ENCODE measurements around the gene EFNB3.

The EFNB3 gene

GRCh38 chr17:7701681-7702080, 3.3 kb upstream of the EFNB3 start:
- no peak for DNase-seq

- no peak for DNase-seq
Observed at GRCh38 chr17:7702776-7703175, 2.2 kb upstream of the EFNB3 start.

DNA sequence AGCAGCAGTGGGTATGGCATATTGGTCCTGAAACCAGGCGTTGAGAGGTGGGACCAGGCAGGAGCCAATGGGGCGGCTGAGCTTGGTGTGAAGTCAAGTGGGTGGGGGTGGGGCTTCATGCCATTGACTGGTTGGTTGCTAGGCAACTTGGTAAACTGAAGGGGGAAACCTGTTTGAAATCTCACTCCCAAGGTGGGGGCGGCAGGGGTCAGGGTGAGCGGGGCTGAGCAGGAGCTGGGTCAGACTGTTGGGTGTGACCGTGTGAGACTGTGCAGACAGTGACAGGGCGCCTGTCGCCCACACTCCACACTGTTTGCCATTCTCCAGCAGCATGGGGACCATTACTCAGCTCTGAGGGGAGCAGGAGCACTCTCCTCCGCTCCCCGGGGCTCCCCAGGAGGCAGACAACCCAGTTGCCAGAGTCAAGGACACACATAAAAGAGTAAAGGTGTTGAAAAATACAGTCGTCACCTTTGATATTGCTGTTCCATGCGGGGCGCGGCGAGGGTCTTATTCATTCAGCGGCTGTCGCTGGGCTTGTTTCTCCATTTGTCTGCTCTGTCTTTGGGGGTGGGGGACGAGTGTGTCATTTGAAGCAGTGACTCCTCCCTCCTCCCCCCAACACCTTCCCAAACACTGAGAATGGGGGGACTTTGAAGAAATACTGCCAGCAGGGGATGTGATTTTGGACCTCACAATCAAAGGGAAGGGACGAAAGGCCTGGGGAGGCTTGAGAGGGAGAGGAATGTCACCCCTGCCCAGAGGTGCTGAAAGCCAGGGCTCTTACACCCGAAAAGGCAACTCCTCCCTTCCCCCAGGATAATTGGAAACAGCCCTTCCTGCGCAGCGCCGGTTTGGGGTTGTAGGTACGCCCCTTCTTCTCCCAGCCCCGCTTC, 1.2 kb upstream of the EFNB3 start:
- DNase-seq, result no peak

DNA sequence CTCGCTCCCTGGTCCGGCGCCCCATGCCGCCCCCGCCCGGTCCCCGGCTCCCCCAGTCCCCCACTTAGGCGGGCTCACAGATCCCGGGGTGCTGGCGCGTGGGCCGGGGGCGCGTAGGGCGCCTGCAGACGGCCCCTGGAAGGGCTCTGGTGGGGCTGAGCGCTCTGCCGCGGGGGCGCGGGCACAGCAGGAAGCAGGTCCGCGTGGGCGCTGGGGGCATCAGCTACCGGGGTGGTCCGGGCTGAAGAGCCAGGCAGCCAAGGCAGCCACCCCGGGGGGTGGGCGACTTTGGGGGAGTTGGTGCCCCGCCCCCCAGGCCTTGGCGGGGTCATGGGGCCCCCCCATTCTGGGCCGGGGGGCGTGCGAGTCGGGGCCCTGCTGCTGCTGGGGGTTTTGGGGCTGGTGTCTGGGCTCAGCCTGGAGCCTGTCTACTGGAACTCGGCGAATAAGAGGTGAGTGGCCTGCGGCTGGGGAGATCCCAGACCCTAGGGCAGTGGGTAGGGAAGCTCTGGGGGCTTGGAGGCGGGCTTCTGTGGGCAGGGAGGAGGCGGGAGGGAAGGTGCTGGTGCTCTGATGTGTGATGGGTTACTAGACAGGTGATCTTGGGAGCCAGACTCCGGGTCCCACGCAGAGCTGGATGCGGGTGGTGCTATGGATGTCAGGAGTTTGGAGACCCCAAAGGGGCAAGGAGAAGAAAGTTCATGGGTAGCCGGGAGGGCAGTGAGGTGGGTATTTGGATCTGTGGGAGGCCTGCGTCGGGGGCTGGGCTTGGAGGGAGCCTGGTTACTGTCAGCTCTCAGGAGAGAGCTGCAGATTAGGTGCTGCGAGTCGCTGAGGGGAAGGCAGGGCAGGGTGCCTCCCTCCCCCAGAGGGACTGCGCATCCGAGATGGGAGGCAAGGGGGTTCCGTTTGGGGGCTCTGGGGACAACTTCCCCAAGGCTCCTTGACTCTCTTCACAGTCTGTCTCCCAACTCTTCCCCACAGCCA, 560 bp downstream of the EFNB3 start:
- no peak for DNase-seq

DNA sequence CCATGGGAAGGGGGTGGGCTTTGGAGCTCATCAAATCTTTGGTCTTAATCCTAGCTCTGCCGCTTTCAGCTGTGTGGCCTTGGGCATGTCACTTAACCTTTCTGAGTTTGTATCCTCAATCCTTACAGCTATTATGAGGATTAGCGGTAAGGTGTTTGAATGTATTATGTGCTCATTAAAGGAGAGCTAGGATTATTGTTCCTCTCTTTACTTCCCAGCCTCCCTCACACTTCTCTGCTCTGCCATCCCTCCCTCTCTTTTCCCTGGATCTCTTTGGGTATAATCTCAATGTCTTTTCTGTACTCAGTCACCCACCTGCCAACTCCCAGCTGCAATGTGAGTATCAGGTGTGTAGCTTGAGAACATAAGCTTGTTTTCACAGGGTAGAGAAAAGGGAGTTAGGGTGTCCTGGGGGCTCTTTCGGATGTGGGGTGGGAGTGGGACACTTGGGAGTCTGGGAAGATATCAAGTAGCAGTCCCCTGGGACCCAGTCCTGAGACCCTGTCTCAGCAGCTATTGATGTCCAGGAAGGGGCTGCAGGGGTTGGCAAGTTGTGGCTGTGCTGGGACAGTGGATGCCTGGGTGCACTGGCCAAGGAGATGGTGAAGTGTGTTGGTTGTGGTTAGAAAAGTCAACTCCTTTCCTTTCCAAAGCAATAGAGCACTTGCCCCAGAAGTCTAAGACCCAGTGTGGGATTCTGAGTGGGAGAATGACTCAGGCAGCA, 1.8 kb downstream of the EFNB3 start:
- no peak for DNase-seq

- DNase-seq, result no peak
Observed at GRCh38 chr17:7707446-7707845, 2.4 kb downstream of the EFNB3 start.

- no peak for DNase-seq
Observed at GRCh38 chr17:7707858-7708750, 3.1 kb downstream of the EFNB3 start.

- DNase-seq, result no peak
Observed at GRCh38 chr17:7709031-7709430, 4.0 kb downstream of the EFNB3 start.

DNA sequence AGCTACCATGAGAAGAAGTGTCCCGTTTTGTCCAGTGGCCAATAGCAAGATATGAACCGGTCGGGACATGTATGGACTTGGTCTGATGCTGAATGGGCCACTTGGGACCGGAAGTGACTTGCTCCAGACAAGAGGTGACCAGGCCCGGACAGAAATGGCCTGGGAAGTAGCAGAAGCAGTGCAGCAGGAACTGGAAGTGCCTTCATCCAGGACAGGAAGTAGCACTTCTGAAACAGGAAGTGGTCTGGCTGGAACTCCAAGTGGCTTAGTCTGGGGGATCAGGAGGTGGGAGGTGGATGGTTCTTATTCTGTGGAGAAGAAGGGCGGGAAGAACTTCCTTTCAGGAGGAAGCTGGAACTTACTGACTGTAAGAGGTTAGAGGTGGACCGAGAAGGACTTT, 5.3 kb downstream of the EFNB3 start:
- DNase-seq, result no peak

GRCh38 chr17:7711051-7711755, 6.2 kb downstream of the EFNB3 start:
- DNase-seq, result no peak

DNA sequence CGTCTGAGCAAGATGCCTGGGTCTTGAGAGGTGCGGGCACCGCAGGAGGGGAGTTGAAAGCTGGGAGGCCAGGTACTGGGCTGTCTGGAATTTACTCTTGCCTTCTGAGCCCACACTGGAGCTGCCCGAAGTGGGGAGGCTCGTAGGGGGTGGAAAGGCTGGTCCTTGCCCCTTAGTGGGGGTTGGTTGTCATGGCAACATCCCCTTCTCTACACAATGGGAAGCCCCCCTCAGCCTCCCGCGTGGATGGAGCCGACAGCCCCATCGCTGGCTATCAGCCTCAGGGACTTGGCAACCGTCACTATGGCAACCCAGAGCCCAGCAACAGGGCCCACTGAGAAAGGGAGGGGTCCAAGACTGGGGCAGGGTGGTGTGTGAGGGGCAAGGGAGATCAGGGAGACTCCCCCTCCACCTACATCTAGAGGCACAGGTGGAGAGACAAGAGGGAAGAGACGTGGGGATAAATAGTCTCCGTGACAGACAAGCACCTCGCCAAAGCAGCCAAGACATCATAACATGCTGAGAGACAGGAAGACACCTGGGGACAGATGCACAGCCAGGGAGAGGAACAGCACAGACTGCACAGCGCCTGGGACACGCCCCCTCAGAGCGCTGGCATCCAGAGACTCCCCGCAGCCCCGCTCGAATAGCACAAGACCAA, 7.2 kb downstream of the EFNB3 start:
- DNase-seq, result peak; percentile 33

DNA sequence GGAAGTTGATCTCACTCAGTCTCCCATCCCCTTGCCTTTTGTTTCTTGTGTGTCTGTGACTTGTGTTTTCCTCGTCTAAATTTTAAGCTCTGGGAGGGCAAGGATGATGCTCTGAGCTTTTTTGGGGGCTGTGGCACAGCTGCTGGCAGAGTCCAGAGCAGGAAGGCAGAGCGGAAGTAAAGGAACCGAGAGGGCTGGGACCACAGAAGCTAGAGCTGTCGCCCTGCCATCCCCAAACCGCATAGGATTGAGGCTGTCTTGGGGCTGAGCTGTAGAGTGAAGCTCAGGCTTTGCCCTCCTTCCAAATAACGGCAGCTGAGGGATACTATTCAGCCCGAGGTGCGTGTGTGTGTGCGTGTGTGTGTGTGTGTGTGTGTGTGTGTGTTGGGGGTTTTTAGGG, 8.8 kb downstream of the EFNB3 start:
- DNase-seq, result no peak

- no peak for DNase-seq
Observed at GRCh38 chr17:7714721-7715594, 10.0 kb downstream of the EFNB3 start.

GRCh38 chr17:7715936-7716886, 11.2 kb downstream of the EFNB3 start:
- DNase-seq, result no peak

DNA sequence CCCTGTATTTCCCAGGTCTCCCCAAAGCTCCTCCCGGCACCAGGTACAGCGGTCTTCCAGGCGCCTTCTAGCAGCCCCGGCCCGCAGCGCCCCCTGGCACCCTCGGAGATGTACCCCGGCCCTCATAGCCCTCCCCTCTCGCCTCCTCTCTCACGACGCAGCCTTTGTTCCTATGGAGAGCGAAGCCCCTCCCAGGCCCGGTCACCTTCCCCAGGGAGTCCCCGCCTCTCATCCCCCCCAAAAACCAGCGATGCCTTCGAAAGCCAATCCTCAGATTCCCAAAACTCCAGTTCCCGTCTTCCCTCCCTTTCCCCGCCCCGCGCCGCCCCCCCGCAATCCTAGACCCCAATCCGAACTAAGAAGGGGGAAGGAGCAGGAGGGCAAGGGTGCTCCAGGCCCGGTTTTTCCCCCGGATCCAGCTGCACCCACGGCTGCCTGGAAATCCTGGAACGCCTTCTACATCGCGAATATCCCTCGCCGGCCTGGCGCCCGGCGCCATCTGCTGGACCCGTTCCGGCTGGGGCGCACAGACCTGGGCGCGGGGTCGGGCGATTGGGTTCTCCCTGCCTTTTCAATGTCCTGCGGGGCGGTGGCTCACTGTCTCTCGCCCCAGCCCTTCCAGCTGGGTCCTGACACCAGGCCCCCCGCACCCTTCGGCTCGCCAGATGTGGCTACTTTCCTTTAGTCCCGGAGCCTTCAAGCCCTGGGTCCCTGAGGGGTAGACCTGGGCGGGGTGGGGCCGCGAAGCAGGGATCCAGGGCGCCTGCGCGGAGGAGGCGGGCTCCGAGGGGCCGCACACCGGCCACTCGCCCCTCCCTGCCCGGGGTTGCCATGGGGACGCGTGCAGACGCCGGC, 12.1 kb downstream of the EFNB3 start, which contains the start of gene DNAH2:
Gene DNAH2, plus strand, starts transcription at position 844 of the 855 bp plus-strand sequence. CDS start 1,991 bp downstream, outside the sequence.
- no peak for DNase-seq

DNA sequence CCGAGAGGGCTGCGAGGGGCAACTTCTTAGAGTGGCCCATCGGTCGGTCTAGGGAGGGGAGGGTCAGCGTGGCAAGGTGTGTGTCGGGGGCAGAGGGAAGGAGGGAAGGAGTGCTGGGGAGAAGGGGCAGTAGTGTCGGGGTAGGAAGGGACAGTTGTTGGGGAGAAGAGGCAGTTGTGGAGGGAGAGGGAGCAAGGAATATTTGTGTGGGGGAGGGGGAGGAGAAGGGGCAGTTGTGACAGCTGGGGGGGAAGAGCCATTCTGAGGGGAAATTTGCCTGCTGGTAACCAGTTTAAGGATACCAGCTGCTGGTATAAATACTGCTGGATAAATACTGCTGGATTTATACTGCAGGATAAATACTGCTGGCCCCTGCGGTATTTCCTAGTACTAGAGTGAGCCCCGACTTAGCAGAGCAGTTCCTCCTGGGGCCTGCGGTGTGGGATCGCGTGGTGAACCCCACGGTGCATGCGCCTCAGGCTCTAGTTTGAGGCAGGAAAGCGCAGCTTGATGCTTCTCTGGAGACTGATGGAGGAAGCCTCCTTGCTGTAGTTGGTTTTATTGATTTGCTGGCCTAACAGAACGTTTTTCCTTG, 12.9 kb downstream of the EFNB3 start:
- no peak for DNase-seq

GRCh38 chr17:7719661-7720060, 14.7 kb downstream of the EFNB3 start:
- no peak for DNase-seq

Measured in RPMI8226 (cell line).